NK-92 treated with Interleukin-12 subunit alpha and Interleukin-12 subunit beta, amount 100 ng/mL, for 24 hours (cell line): ENCODE data around the gene ZKSCAN1.
"Not testable (repeated sequence)": the region's sequence is repeated elsewhere in the genome, so short reads cannot be mapped to it uniquely, and the experiment has no call there.

Experiments used
- DNase-seq: peaks from one replicate; lab custom pipeline; 2025; lab: John Stamatoyannopoulos, UW

ZKSCAN1 gene

GRCh38 chr7:100015232-100016214 is at the start of gene ZKSCAN1:
ZKSCAN1 (plus strand) TSS chr7:100015596; CDS start chr7:100023507, 7,911 bp downstream.
- peak; percentile 77 for DNase-seq

GRCh38 chr7:99969298-99969697 is 46.1 kb upstream of the ZKSCAN1 start:
- no peak for DNase-seq

GRCh38 chr7:99969813-99970212 is 45.6 kb upstream of the ZKSCAN1 start:
- not testable (repeated sequence) for DNase-seq

- no peak for DNase-seq
Observed at GRCh38 chr7:99971242-99971641, 44.2 kb upstream of the ZKSCAN1 start.

GRCh38 chr7:99973817-99974216 is 41.6 kb upstream of the ZKSCAN1 start:
- not testable (repeated sequence) for DNase-seq

- DNase-seq: no peak
Observed at GRCh38 chr7:99974681-99975080, 40.7 kb upstream of the ZKSCAN1 start.

- DNase-seq: no peak
Observed at GRCh38 chr7:99975782-99976521, 39.4 kb upstream of the ZKSCAN1 start, which contains the start of gene AZGP1. AZGP1 (minus strand) TSS chr7:99976031; CDS start chr7:99976020, 11 bp downstream.

- no peak for DNase-seq
Observed at GRCh38 chr7:99976626-99977025, 38.8 kb upstream of the ZKSCAN1 start.

GRCh38 chr7:99979814-99980225 is 35.6 kb upstream of the ZKSCAN1 start:
- peak; percentile 16 for DNase-seq

- DNase-seq: not testable (repeated sequence)
Observed at GRCh38 chr7:99980448-99980872, 34.9 kb upstream of the ZKSCAN1 start.

GRCh38 chr7:99981066-99981465 is 34.3 kb upstream of the ZKSCAN1 start:
- DNase-seq: not testable (repeated sequence)

GRCh38 chr7:99984593-99984992 is 30.8 kb upstream of the ZKSCAN1 start:
- no peak for DNase-seq

- DNase-seq: not testable (repeated sequence)
Observed at GRCh38 chr7:99987306-99987705, 28.1 kb upstream of the ZKSCAN1 start.

GRCh38 chr7:99987846-99988245 is 27.6 kb upstream of the ZKSCAN1 start:
- no peak for DNase-seq

GRCh38 chr7:99990460-99990852 is 24.9 kb upstream of the ZKSCAN1 start:
- DNase-seq: no peak

- DNase-seq: not testable (repeated sequence)
Observed at GRCh38 chr7:99991543-99991942, 23.9 kb upstream of the ZKSCAN1 start.

GRCh38 chr7:99992330-99993038 is 22.9 kb upstream of the ZKSCAN1 start:
- no peak for DNase-seq

- DNase-seq: no peak
Observed at GRCh38 chr7:99994819-99995218, 20.6 kb upstream of the ZKSCAN1 start.

GRCh38 chr7:99996755-99997544 is 18.4 kb upstream of the ZKSCAN1 start:
- DNase-seq: no peak

- peak; percentile 23 for DNase-seq
Observed at GRCh38 chr7:99997545-99998137, 17.8 kb upstream of the ZKSCAN1 start.

- DNase-seq: no peak
Observed at GRCh38 chr7:100000239-100000638, 15.2 kb upstream of the ZKSCAN1 start.
